Parathyroid adenoma (tissue), 2 donors: ENCODE measurements around the gene FCN2.

Experiments
- H2AFZ ChIP-seq: fragments of 300-600 bp; sonication (generic); one replicate; pipeline ENCODE4 v1.7.0; 2017; ENCODE audit warnings: antibody characterized with exemption, mild to moderate bottlenecking
- H3K27ac ChIP-seq: fragments of 300-600 bp; sonication (generic); one replicate; pipeline ENCODE4 v1.7.0; 2017
- H3K27me3 ChIP-seq: fragments of 300-600 bp; sonication (generic); one replicate; pipeline ENCODE4 v1.7.0; 2017; ENCODE audit warnings: low read length; ENCODE audit not compliant: control insufficient read depth, insufficient read depth
- H3K36me3 ChIP-seq: fragments of 300-600 bp; sonication (generic); one replicate; pipeline ENCODE4 v1.7.0; 2017; ENCODE audit warnings: low read length; ENCODE audit not compliant: control insufficient read depth, insufficient read depth
- H3K4me1 ChIP-seq: fragments of 300-600 bp; sonication (generic); one replicate; pipeline ENCODE4 v1.7.0; 2017; ENCODE audit warnings: control low read depth
- H3K4me2 ChIP-seq: fragments of 300-600 bp; sonication (generic); one replicate; pipeline ENCODE4 v1.7.0; 2017; ENCODE audit warnings: low read length
- H3K4me3 ChIP-seq: fragments of 300-600 bp; sonication (generic); one replicate; pipeline ENCODE4 v1.7.0; 2017; ENCODE audit warnings: low read depth, low read length
- H3K79me2 ChIP-seq: fragments of 300-600 bp; sonication (generic); one replicate; pipeline ENCODE4 v1.7.0; 2017; ENCODE audit warnings: control low read depth
- H3K9ac ChIP-seq: fragments of 300-600 bp; sonication (generic); one replicate; pipeline ENCODE4 v1.7.0; 2017; ENCODE audit warnings: mild to moderate bottlenecking
- H3K9me3 ChIP-seq: fragments of 300-600 bp; sonication (generic); one replicate; pipeline ENCODE4 v1.7.0; 2017; ENCODE audit warnings: low read length; ENCODE audit not compliant: control insufficient read depth
- CTCF ChIP-seq: fragments of 300-600 bp; sonication (generic); IDR thresholded peaks from one replicate; pipeline ENCODE4 v1.7.0; 2017; ENCODE audit warnings: antibody characterized with exemption, mild to moderate bottlenecking
- donor health status: primary hyperparathyroidism.

FCN2 gene

DNA sequence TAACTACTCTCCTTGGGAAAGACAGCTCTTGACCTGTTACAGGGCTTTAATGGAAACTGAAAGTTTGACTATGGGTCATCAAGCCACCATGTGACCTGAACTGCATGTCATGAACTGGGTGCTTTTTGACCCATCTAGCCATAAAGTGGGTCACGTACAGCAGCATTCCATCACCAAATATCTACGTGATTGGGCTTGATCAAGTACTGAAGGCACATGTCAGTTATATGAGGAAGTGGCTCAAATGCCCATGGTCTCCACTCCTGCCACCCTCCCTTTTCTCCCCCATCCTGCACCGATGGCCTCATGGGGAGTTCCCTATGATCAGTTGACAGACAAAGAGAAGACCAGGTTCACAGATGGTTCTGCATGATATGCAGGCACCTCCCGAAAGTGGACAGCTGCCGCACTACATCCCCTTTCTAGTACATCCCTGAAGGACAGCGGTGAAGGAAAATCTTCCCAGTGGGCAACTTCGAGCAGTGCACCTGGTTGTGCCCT lies 44.5 kb downstream of the FCN2 start:
- Histone ChIP-seq H3K4me3 (no peak overlapping the region), H3K9me3 (no peaks in the 10 kb centered on the region), H3K4me2 (no peak overlapping the region), H3K36me3 (no peaks in the 10 kb centered on the region), H3K27ac (no peak overlapping the region), H2AFZ (no peak overlapping the region), H3K27me3 (no peaks in the 10 kb centered on the region), H3K9ac (no peak overlapping the region), H3K4me1 (no peaks in the 10 kb centered on the region), H3K79me2 (no peaks in the 10 kb centered on the region)
- no peak for TF ChIP-seq CTCF

DNA sequence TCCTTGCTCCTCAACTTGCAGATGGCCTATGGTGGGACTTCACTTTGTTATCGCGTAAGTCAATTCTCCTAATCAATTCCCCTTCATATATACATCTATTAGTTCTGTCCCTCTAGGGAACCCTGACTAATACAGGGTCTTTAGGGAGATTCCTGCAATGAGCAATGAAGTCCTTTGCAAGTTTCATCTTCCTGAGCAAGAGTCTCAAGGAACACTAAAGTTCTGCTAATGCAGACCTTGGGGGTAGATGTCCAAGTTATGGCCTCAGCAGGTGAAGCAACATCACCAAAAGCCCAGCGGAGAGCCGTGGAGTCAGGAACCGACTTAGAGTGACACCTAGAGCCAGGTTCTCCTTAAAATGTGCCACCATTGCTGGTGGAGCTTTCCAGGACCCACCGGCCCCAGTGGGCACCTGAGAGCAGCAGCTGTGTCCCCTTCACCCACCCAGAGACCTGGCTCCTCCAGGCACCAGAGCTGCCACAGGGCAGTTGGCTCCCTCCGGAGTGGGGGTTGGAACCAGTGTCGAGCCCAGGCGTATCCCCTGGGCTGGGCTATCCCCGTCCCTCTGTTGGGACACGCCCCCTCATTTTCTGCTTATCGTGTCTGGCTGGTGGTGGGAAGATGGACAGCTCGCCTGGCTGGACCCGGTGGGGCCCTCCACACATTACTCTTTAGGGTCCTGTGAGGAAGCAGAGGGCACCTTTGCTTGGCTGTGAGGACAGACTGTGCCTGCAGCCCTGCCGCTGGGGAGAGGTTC lies 48.0 kb downstream of the FCN2 start:
- TF ChIP-seq CTCF = no peak
- H3K4me3 ChIP-seq = no peak overlapping the region
- H3K27ac ChIP-seq = no peak overlapping the region

GRCh38 chr9:134929193-134930158 lies 48.9 kb downstream of the FCN2 start:
- no peak overlapping the region for H3K27ac ChIP-seq
- no peaks in the 10 kb centered on the region for H3K79me2 ChIP-seq
- H3K4me3 ChIP-seq = no peak overlapping the region
- H3K4me2 ChIP-seq = no peak overlapping the region
- H3K27me3 ChIP-seq = no peaks in the 10 kb centered on the region
- no peak overlapping the region for H2AFZ ChIP-seq
- no peak for TF ChIP-seq CTCF
- no peak overlapping the region for H3K9ac ChIP-seq
- H3K4me1 ChIP-seq = no peaks in the 10 kb centered on the region
- no peaks in the 10 kb centered on the region for H3K36me3 ChIP-seq
- H3K9me3 ChIP-seq = no peaks in the 10 kb centered on the region

More for the DNA sequence above, 48.0 kb downstream of the FCN2 start:
- Histone ChIP-seq H3K9ac (no peak overlapping the region), H2AFZ (no peak overlapping the region), H3K4me1 (no peaks in the 10 kb centered on the region), H3K79me2 (no peaks in the 10 kb centered on the region), H3K9me3 (no peaks in the 10 kb centered on the region), H3K4me2 (no peak overlapping the region), H3K36me3 (no peaks in the 10 kb centered on the region), H3K27me3 (no peaks in the 10 kb centered on the region)

- Histone ChIP-seq H3K79me2 (no peaks in the 10 kb centered on the region), H3K36me3 (no peaks in the 10 kb centered on the region), H3K4me1 (no peaks in the 10 kb centered on the region), H3K4me3 (no peak overlapping the region), H3K27ac (no peak overlapping the region), H3K9me3 (no peaks in the 10 kb centered on the region), H2AFZ (no peak overlapping the region), H3K4me2 (no peak overlapping the region), H3K27me3 (no peaks in the 10 kb centered on the region), H3K9ac (no peak overlapping the region)
- TF ChIP-seq CTCF = no peak
Observed at GRCh38 chr9:134930398-134930797, 49.8 kb downstream of the FCN2 start.
